ENCODE measurements around the gene OSBPL2.
A peak's percentile ranks its signal among the peaks of the same experiment; 100 is the strongest.

OSBPL2 gene

GRCh38 chr20:62287759-62288534 is 49.6 kb downstream of the OSBPL2 start:
- no peak for DNase-seq

- no peak for DNase-seq
Observed at GRCh38 chr20:62288535-62289105, 50.3 kb downstream of the OSBPL2 start.

- DNase-seq, result no peak
Observed at GRCh38 chr20:62289131-62289530, 50.8 kb downstream of the OSBPL2 start.

- DNase-seq, result no peak
Observed at GRCh38 chr20:62289898-62290297, 51.6 kb downstream of the OSBPL2 start.

GRCh38 chr20:62291251-62292066 is 53.1 kb downstream of the OSBPL2 start:
- no peak for DNase-seq

GRCh38 chr20:62292108-62292507 is 53.8 kb downstream of the OSBPL2 start:
- DNase-seq, result no peak

GRCh38 chr20:62293111-62293784 is 54.9 kb downstream of the OSBPL2 start:
- DNase-seq, result no peak

- no peak for DNase-seq
Observed at GRCh38 chr20:62293946-62294345, 55.6 kb downstream of the OSBPL2 start.

- no peak for DNase-seq
Observed at GRCh38 chr20:62294516-62294915, 56.2 kb downstream of the OSBPL2 start.

GRCh38 chr20:62296724-62297448 is 58.6 kb downstream of the OSBPL2 start:
- no peak for DNase-seq

GRCh38 chr20:62297449-62298227 is 59.3 kb downstream of the OSBPL2 start:
- DNase-seq, result no peak

- DNase-seq, result no peak
Observed at GRCh38 chr20:62298577-62299249, 60.4 kb downstream of the OSBPL2 start.

- DNase-seq, result no peak
Observed at GRCh38 chr20:62299666-62300236, 61.4 kb downstream of the OSBPL2 start.

GRCh38 chr20:62300319-62300718 is 62.0 kb downstream of the OSBPL2 start:
- no peak for DNase-seq

- no peak for DNase-seq
Observed at GRCh38 chr20:62301111-62301668, 62.9 kb downstream of the OSBPL2 start.

- DNase-seq, result peak; percentile 93 to 96
Observed at GRCh38 chr20:62301773-62302340, 63.5 kb downstream of the OSBPL2 start.

- peak; percentile 92 to 94 for DNase-seq
Observed at GRCh38 chr20:62302341-62303061, 64.2 kb downstream of the OSBPL2 start, which contains the start of gene ADRM1. ADRM1 (plus strand) TSS chr20:62302997; CDS start chr20:62303569, 572 bp downstream.

- DNase-seq, result no peak
Observed at GRCh38 chr20:62303062-62303339, 64.7 kb downstream of the OSBPL2 start.
